CD4-positive, alpha-beta T cell (primary cell): ENCODE measurements around the gene TBX3. TPM values are rescaled to one million over a fixed set of nuclear protein-coding genes. Genes with fewer than 3 reads are reported as not detected.

Experiments used
- ATAC-seq: fragments of 200-7000 bp; cut with Tn5 transposase; one replicate; pipeline ENCODE4 v1.10.0; 2022; ENCODE audit warnings: mild to moderate bottlenecking; ENCODE audit not compliant: poor library complexity
- CTCF ChIA-PET: fragments of 350-600 bp; sonication (Branson Sonifier 250); formaldehyde crosslinking; loops from one replicate; lab custom pipeline; 2021; ENCODE audit warnings: antibody characterized with exemption, inconsistent platforms; lab: Charles Lee
- POLR2A ChIA-PET: fragments of 350-600 bp; sonication (Branson Sonifier 250); formaldehyde crosslinking; loops from one replicate; lab custom pipeline; 2021; ENCODE audit warnings: antibody characterized with exemption, inconsistent platforms; lab: Charles Lee
- DNase-seq, 14 experiments: peaks; one replicate each; pipeline ENCODE4 v3.0.0-alpha.2; 2013 to 2020; ENCODE audit warnings: mixed read lengths in 2 of 14
- H3K27ac ChIP-seq, 2 donors: one replicate each; pipeline versions ENCODE4 v1.5.1 to v1.7.0; 2013; ENCODE audit warnings: low read length in 2 of 2, low read depth in 1 of 2, mild to moderate bottlenecking in 1 of 2
- H3K27me3 ChIP-seq, 2 experiments: 1 replicate in 1 of 2; 2 replicates in 1 of 2; pipeline versions ENCODE4 v1.6.1 to v1.7.0; 2013; ENCODE audit warnings: low read length in 2 of 2, control low read depth in 1 of 2, mild to moderate bottlenecking in 1 of 2, moderate library complexity in 1 of 2; ENCODE audit not compliant: insufficient read depth in 2 of 2, control insufficient read depth in 1 of 2
- H3K36me3 ChIP-seq: one replicate; pipeline ENCODE4 v1.6.1; 2013; ENCODE audit warnings: low read length, control low read depth; ENCODE audit not compliant: insufficient read depth
- H3K4me1 ChIP-seq: one replicate; pipeline ENCODE4 v1.6.1; 2013; ENCODE audit warnings: low read length, control low read depth; ENCODE audit not compliant: insufficient read depth
- H3K4me3 ChIP-seq: one replicate; pipeline ENCODE4 v1.5.1; 2013; ENCODE audit warnings: mild to moderate bottlenecking, low read length, moderate library complexity
- H3K9me3 ChIP-seq, 2 experiments: 1 replicate in 1 of 2; 2 replicates in 1 of 2; pipeline versions ENCODE4 v1.6.1 to v1.7.0; 2013; ENCODE audit warnings: low read length in 2 of 2, mild to moderate bottlenecking in 2 of 2, control low read depth in 1 of 2, moderate library complexity in 1 of 2; ENCODE audit not compliant: control insufficient read depth in 1 of 2, insufficient read depth in 1 of 2
- H3K27ac Mint-ChIP-seq: one replicate; pipeline ENCODE4 v1.8.0; 2020; ENCODE audit warnings: mixed read lengths
- H3K27me3 Mint-ChIP-seq: one replicate; pipeline ENCODE4 v1.8.0; 2021; ENCODE audit warnings: mixed read lengths
- H3K36me3 Mint-ChIP-seq: one replicate; pipeline ENCODE4 v1.8.0; 2021; ENCODE audit warnings: low read depth, mixed read lengths
- H3K4me1 Mint-ChIP-seq: one replicate; pipeline ENCODE4 v1.8.0; 2021; ENCODE audit warnings: low read depth, mixed read lengths
- H3K4me3 Mint-ChIP-seq: one replicate; pipeline ENCODE4 v1.8.0; 2020; ENCODE audit warnings: mild to moderate bottlenecking, mixed read lengths
- H3K9me3 Mint-ChIP-seq: one replicate; pipeline ENCODE4 v1.8.0; 2020; ENCODE audit warnings: mixed read lengths
- intact Hi-C, 2 experiments: fragments of 100-400 bp; cut with DNase I in 1 of 2; cut with micrococcal nuclease in 1 of 2; formaldehyde crosslinking; loops; one replicate each; pipeline versions ENCODE4 v1.15.1 to v1.9.0; 2023 to 2025; cut with DNase I, micrococcal nuclease
- total RNA-seq, 174 experiments: library from RNA in 2 of 174; stranded (reverse) in 2 of 174; gene quantifications; one replicate each; pipeline ENCODE4 v1.2.3 and lab custom pipeline; 2021 to 2026
- TF ChIP-seq, protein P1 (sequence below): fragments of 200-600 bp; IDR thresholded peaks from one replicate; pipeline ENCODE4 v1.8.0; 2022; ENCODE audit warnings: antibody characterized with exemption, mild to moderate bottlenecking

Gene TBX3
- total RNA-seq, 2 experiments from 2014 or later, result 0.08 TPM; not detected in 1

GRCh38 chr12:114671066-114671442 is 12.9 kb downstream of the TBX3 start:
- Mint-ChIP-seq H3K4me3 (no peak overlapping the region), H3K27me3 (peaks cover 81% of the 10 kb centered on the region), H3K4me1 (no peaks in the 10 kb centered on the region), H3K9me3 (no peaks in the 10 kb centered on the region), H3K36me3 (no peaks in the 10 kb centered on the region), H3K27ac (no peak overlapping the region)
- Histone ChIP-seq H3K4me3 (no peak overlapping the region), H3K4me1 (no peaks in the 10 kb centered on the region), H3K27me3 (peaks cover 74 to 88% of the 10 kb centered on the region in 2 experiments), H3K36me3 (no peaks in the 10 kb centered on the region), H3K9me3 (peaks cover 0 to 34% of the 10 kb centered on the region in 2 experiments), H3K27ac (no peak overlapping the region)
- intact Hi-C loops, result no loop called here
- CTCF ChIA-PET, result no interaction called here
- TF ChIP-seq, protein P1, sequence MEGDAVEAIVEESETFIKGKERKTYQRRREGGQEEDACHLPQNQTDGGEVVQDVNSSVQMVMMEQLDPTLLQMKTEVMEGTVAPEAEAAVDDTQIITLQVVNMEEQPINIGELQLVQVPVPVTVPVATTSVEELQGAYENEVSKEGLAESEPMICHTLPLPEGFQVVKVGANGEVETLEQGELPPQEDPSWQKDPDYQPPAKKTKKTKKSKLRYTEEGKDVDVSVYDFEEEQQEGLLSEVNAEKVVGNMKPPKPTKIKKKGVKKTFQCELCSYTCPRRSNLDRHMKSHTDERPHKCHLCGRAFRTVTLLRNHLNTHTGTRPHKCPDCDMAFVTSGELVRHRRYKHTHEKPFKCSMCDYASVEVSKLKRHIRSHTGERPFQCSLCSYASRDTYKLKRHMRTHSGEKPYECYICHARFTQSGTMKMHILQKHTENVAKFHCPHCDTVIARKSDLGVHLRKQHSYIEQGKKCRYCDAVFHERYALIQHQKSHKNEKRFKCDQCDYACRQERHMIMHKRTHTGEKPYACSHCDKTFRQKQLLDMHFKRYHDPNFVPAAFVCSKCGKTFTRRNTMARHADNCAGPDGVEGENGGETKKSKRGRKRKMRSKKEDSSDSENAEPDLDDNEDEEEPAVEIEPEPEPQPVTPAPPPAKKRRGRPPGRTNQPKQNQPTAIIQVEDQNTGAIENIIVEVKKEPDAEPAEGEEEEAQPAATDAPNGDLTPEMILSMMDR, result no peak
- ATAC-seq (no peak), DNase-seq (no peak)
- POLR2A ChIA-PET, result no interaction called here

- no peaks in the 10 kb centered on the region for H3K4me1 ChIP-seq
- no peak overlapping the region for H3K27ac Mint-ChIP-seq
- CTCF ChIA-PET, result no interaction called here
- TF ChIP-seq, protein P1, result no peak
- peaks cover 0 to 39% of the 10 kb centered on the region in 2 experiments for H3K9me3 ChIP-seq
- H3K4me3 Mint-ChIP-seq, result no peak overlapping the region
- H3K36me3 Mint-ChIP-seq, result no peaks in the 10 kb centered on the region
- peaks cover 74 to 88% of the 10 kb centered on the region in 2 experiments for H3K27me3 ChIP-seq
- POLR2A ChIA-PET, result no interaction called here
- H3K27ac ChIP-seq, result no peak overlapping the region
- intact Hi-C loops, result no loop called here
- H3K9me3 Mint-ChIP-seq, result no peaks in the 10 kb centered on the region
- H3K27me3 Mint-ChIP-seq, result peaks cover 80% of the 10 kb centered on the region
- no peak for ATAC-seq
- no peak for DNase-seq
- no peak overlapping the region for H3K4me3 ChIP-seq
- H3K36me3 ChIP-seq, result no peaks in the 10 kb centered on the region
- H3K4me1 Mint-ChIP-seq, result no peaks in the 10 kb centered on the region
Observed at GRCh38 chr12:114670291-114670980, 13.5 kb downstream of the TBX3 start.

GRCh38 chr12:114669401-114670290 is 14.3 kb downstream of the TBX3 start:
- H3K27me3 ChIP-seq, result peaks cover 77 to 89% of the 10 kb centered on the region in 2 experiments
- intact Hi-C loops, result no loop called here

More at GRCh38 chr12:114669401-114670290, 14.3 kb downstream of the TBX3 start:
- Mint-ChIP-seq H3K4me3 (no peak overlapping the region), H3K27ac (no peak overlapping the region), H3K4me1 (no peaks in the 10 kb centered on the region), H3K27me3 (peaks cover 77% of the 10 kb centered on the region), H3K9me3 (no peaks in the 10 kb centered on the region), H3K36me3 (no peaks in the 10 kb centered on the region)
- no peaks in the 10 kb centered on the region for H3K4me1 ChIP-seq
- no peak for ATAC-seq
- no peak for DNase-seq
- CTCF ChIA-PET, result no interaction called here
- TF ChIP-seq, protein P1, result no peak
- peaks cover 0 to 39% of the 10 kb centered on the region in 2 experiments for H3K9me3 ChIP-seq
- no peak overlapping the region for H3K4me3 ChIP-seq
- POLR2A ChIA-PET, result no interaction called here
- H3K36me3 ChIP-seq, result no peaks in the 10 kb centered on the region
- H3K27ac ChIP-seq, result no peak overlapping the region
